SK-N-MC (cell line): Measurements from ENCODE around the gene AMOTL2.

Experiments used
- EZH2 ChIP-seq: fragments of 200-600 bp; sonication (generic); IDR thresholded peaks from one replicate; pipeline ENCODE4 v1.6.1; 2017; ENCODE audit warnings: antibody characterized with exemption
- FOXP2 ChIP-seq: optimal IDR thresholded peaks from 2 replicates; pipeline ENCODE3; 2011; ENCODE audit warnings: mild to moderate bottlenecking, moderate library complexity; ENCODE audit not compliant: insufficient read depth; ENCODE audit errors: extremely low read length, control extremely low read depth
- POLR2AphosphoS5 ChIP-seq: IDR thresholded peaks from 2 replicates; pipeline ENCODE4 v1.6.1; 2012; ENCODE audit warnings: mild to moderate bottlenecking, low read depth, low read length, borderline replicate concordance

DNA sequence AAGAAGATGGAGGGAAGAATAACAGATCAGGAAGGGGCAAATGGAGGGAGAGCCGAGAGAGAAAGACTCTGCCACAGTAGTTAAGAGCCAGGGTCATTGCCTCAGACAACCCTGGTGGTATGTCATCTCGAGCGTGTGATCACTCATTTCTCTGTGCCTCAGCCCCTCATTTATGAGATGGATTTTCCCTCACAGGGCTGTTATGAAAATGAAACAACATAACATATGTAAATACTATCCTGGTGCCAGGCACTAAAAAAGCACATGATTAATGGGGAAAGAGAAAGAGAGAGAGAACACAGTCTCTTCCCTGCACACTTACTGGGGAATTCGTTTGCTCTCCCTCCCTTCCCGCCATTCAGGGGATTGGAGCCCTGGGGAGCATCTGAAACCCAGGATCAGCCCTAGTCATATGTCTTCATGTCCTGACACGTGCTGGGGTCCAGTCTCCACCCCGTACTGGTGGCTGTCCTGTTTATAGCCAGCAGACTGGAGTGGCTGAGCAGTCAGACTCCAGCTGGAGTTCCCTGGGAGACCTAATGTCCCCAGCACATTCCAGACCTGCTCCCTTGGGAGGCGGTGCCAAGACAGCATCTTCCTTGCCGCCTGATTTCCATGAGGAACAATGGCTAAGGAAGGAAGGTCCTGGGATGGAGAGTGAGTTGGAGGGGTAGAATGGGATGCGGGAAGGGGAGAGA lies 14.7 kb upstream of the AMOTL2 start:
- no peak for TF ChIP-seq EZH2
- TF ChIP-seq POLR2AphosphoS5: no peak
- no peak for TF ChIP-seq FOXP2
